NT2/D1 (cell line): Measurements from ENCODE around the gene SMR3B.
A peak's percentile ranks its signal among the peaks of the same experiment; 100 is the strongest.

Source experiments
- DNase-seq: peaks from one replicate; pipeline ENCODE4 v3.0.0-alpha.2; 2011; ENCODE audit warnings: low read depth, low spot score
- H3K27me3 ChIP-seq: 2 replicates; pipeline ENCODE4 v1.6.0; 2011; ENCODE audit warnings: mild to moderate bottlenecking; ENCODE audit not compliant: insufficient read length, insufficient read depth
- H3K36me3 ChIP-seq: 2 replicates; pipeline ENCODE4 v1.6.1; 2011; ENCODE audit warnings: mild to moderate bottlenecking, low read length, mixed read lengths; ENCODE audit not compliant: insufficient read depth, insufficient read length
- H3K4me1 ChIP-seq: 2 replicates; pipeline ENCODE4 v1.5.1; 2011; ENCODE audit not compliant: insufficient read depth, insufficient read length
- H3K4me3 ChIP-seq: 2 replicates; pipeline ENCODE4 v1.5.1; 2011; ENCODE audit warnings: low read depth; ENCODE audit not compliant: insufficient read length
- H3K9ac ChIP-seq: 2 replicates; pipeline ENCODE4 v1.6.0; 2011; ENCODE audit warnings: low read depth; ENCODE audit not compliant: insufficient read length
- H3K9me3 ChIP-seq: 2 replicates; pipeline ENCODE4 v1.5.1; 2011; ENCODE audit warnings: mild to moderate bottlenecking, low read length; ENCODE audit not compliant: insufficient read depth
- SUZ12 ChIP-seq: IDR thresholded peaks from 2 replicates; pipeline ENCODE4 v1.6.1; 2011; ENCODE audit not compliant: insufficient read length, insufficient read depth; ENCODE audit errors: extremely low read depth
- YY1 ChIP-seq: IDR thresholded peaks from 2 replicates; pipeline ENCODE4 v1.6.1; 2011; ENCODE audit not compliant: insufficient read length, insufficient read depth
- ZNF274 ChIP-seq: IDR thresholded peaks from 2 replicates; pipeline ENCODE4 v1.6.1; 2011; ENCODE audit warnings: mild to moderate bottlenecking, low read depth, low read length

SMR3B gene

GRCh38 chr4:70402762-70403161 is 19.8 kb downstream of the SMR3B start:
- no peaks in the 10 kb centered on the region for H3K27me3 ChIP-seq
- no peaks in the 10 kb centered on the region for H3K4me1 ChIP-seq
- no peak overlapping the region for H3K4me3 ChIP-seq
- H3K36me3 ChIP-seq: no peaks in the 10 kb centered on the region
- no peaks in the 10 kb centered on the region for H3K9me3 ChIP-seq
- no peak for DNase-seq
- no peak for TF ChIP-seq SUZ12
- no peak for TF ChIP-seq YY1
- no peak for TF ChIP-seq ZNF274
- H3K9ac ChIP-seq: no peak overlapping the region

GRCh38 chr4:70405765-70406164 is 22.8 kb downstream of the SMR3B start:
- H3K9me3 ChIP-seq: no peaks in the 10 kb centered on the region
- H3K27me3 ChIP-seq: no peaks in the 10 kb centered on the region
- TF ChIP-seq ZNF274: no peak
- TF ChIP-seq SUZ12: no peak
- no peak for TF ChIP-seq YY1
- no peak for DNase-seq
- no peaks in the 10 kb centered on the region for H3K36me3 ChIP-seq
- H3K4me3 ChIP-seq: no peak overlapping the region
- H3K9ac ChIP-seq: no peak overlapping the region
- no peaks in the 10 kb centered on the region for H3K4me1 ChIP-seq

GRCh38 chr4:70425306-70425705 is 42.4 kb downstream of the SMR3B start:
- Histone ChIP-seq H3K9me3 (no peaks in the 10 kb centered on the region), H3K27me3 (no peaks in the 10 kb centered on the region), H3K9ac (no peak overlapping the region), H3K4me1 (no peaks in the 10 kb centered on the region), H3K4me3 (no peak overlapping the region), H3K36me3 (no peaks in the 10 kb centered on the region)
- TF ChIP-seq SUZ12 (no peak), ZNF274 (no peak)
- DNase-seq: no peak

GRCh38 chr4:70426789-70427188 is 43.9 kb downstream of the SMR3B start:
- TF ChIP-seq ZNF274 (no peak), YY1 (no peak), SUZ12 (no peak)
- no peak for DNase-seq
- Histone ChIP-seq H3K27me3 (no peaks in the 10 kb centered on the region), H3K9me3 (no peaks in the 10 kb centered on the region), H3K4me1 (no peaks in the 10 kb centered on the region), H3K4me3 (no peak overlapping the region), H3K9ac (no peak overlapping the region), H3K36me3 (no peaks in the 10 kb centered on the region)

- no peak for TF ChIP-seq YY1
- no peak for TF ChIP-seq ZNF274
- no peak for TF ChIP-seq SUZ12
- Histone ChIP-seq H3K4me1 (no peaks in the 10 kb centered on the region), H3K9me3 (no peaks in the 10 kb centered on the region), H3K4me3 (peak overlapping the region; percentile 5), H3K9ac (no peak overlapping the region), H3K36me3 (no peaks in the 10 kb centered on the region), H3K27me3 (no peaks in the 10 kb centered on the region)
- peak; percentile 20 for DNase-seq
Measured at GRCh38 chr4:70437197-70437596, 54.3 kb downstream of the SMR3B start.
